Testis (tissue), 3 donors: ENCODE data around the gene CRIP2. TPM values are rescaled to one million over a fixed set of nuclear protein-coding genes. Genes with fewer than 3 reads are reported as not detected.

Source experiments
- DNase-seq: peaks from one replicate; pipeline ENCODE4 v3.0.0-alpha.2; 2019
- H3K27ac ChIP-seq, 2 donors: fragments of 200-600 bp; sonication (generic); one replicate each; pipeline ENCODE4 v1.5.1; 2019
- H3K27me3 ChIP-seq: fragments of 200-600 bp; sonication (generic); one replicate; pipeline ENCODE4 v1.5.1; 2019
- H3K36me3 ChIP-seq: fragments of 200-600 bp; sonication (generic); one replicate; pipeline ENCODE4 v1.5.1; 2017; ENCODE audit warnings: low read depth; ENCODE audit errors: missing control alignments
- H3K4me1 ChIP-seq: fragments of 200-600 bp; sonication (generic); one replicate; pipeline ENCODE4 v1.5.1; 2019
- H3K4me3 ChIP-seq, 2 donors: fragments of 200-600 bp; sonication (generic); one replicate each; pipeline ENCODE4 v1.5.1; 2017 to 2019
- H3K9me3 ChIP-seq: fragments of 200-600 bp; sonication (generic); one replicate; pipeline ENCODE4 v1.5.1; 2017
- CTCF ChIP-seq, 3 experiments: fragments of 450-650 bp in 2 of 3; fragments of 200-600 bp in 1 of 3; sonication (generic) in 1 of 3; IDR thresholded peaks; one replicate each; pipeline ENCODE4 v1.5.1; 2016 to 2019; ENCODE audit warnings: antibody characterized with exemption in 3 of 3, mild to moderate bottlenecking in 2 of 3, moderate library complexity in 1 of 3
- POLR2A ChIP-seq: fragments of 450-650 bp; IDR thresholded peaks from one replicate; pipeline ENCODE4 v1.6.1; 2017; ENCODE audit warnings: antibody characterized with exemption, mild to moderate bottlenecking, moderate library complexity
- WGBS, 2 donors: methylation state at CpG; one replicate each; pipeline ENCODE4 v1.1.5; 2018; 5-methylcytosine and 5-hydroxymethylcytosine counted together
- intact Hi-C: fragments of 100-400 bp; cut with DNase I; formaldehyde crosslinking; loops from one replicate; pipeline ENCODE4 v1.15.1; 2023; ENCODE audit warnings: low total_unique reads
- polyA plus RNA-seq: library from polyadenylated mRNA; stranded (reverse); fragments of 350-450 nt; fragmentation: Illumina TruSeq; extraction: RNeasy Lipid Tissue Mini Kit (QIAGEN cat#74804); gene quantifications from one replicate; pipeline ENCODE4 v1.2.3, GENCODE V29; 2014; ENCODE audit warnings: low read depth, low replicate concordance; ENCODE audit not compliant: insufficient read depth
- total RNA-seq, 2 donors: library from RNA; depleted of rRNA; stranded (reverse); fragments of >200 nt; gene quantifications; one replicate each; pipeline ENCODE4 v1.2.3, GENCODE V29; 2016

The CRIP2 gene
- total and polyA plus RNA-seq, 3 donors from 2014 or later: 114 to 159 (median 121) TPM

GRCh38 chr14:105471823-105472485 is 2.7 kb upstream of the CRIP2 start:
- intact Hi-C loops: no loop called here
- H3K4me3 ChIP-seq: no peak overlapping the region
- no peak for TF ChIP-seq CTCF (IDR thresholded peaks at IDR 0.05)
- TF ChIP-seq POLR2A: no peak
- no peaks in the 10 kb centered on the region for H3K9me3 ChIP-seq
- WGBS, 2 donors: 60 to 78% methylated on average over 1 to 8 of the region's 8 CpGs
- H3K4me1 ChIP-seq: peaks cover 50% of the 10 kb centered on the region
- no peak for DNase-seq
- H3K36me3 ChIP-seq: no peaks in the 10 kb centered on the region
- no peaks in the 10 kb centered on the region for H3K27me3 ChIP-seq
- no peak overlapping the region for H3K27ac ChIP-seq

- no peaks in the 10 kb centered on the region for H3K36me3 ChIP-seq
- H3K9me3 ChIP-seq: no peaks in the 10 kb centered on the region
- intact Hi-C loops: no loop called here
- peaks cover 50% of the 10 kb centered on the region for H3K4me1 ChIP-seq
- 65 to 84% methylated on average over 6 to 12 of the region's 12 CpGs for WGBS, 2 donors
- H3K27ac ChIP-seq: no peak overlapping the region
- TF ChIP-seq POLR2A (no peak), CTCF (IDR thresholded peaks at IDR 0.05) (no peak)
- H3K4me3 ChIP-seq: no peak overlapping the region
- no peaks in the 10 kb centered on the region for H3K27me3 ChIP-seq
- DNase-seq: no peak
These were observed 2.1 kb upstream of the CRIP2 start for GRCh38 chr14:105472486-105472991.

GRCh38 chr14:105473033-105473676 is 1.5 kb upstream of the CRIP2 start:
- peaks cover 2% of the 10 kb centered on the region for H3K27me3 ChIP-seq
- WGBS, 2 donors: 30 to 42% methylated on average over 2 to 7 of the region's 7 CpGs
- no peak for DNase-seq
- TF ChIP-seq POLR2A: no peak
- no peak for TF ChIP-seq CTCF (IDR thresholded peaks at IDR 0.05)
- intact Hi-C loops: no loop called here
- no peaks in the 10 kb centered on the region for H3K9me3 ChIP-seq
- H3K4me1 ChIP-seq: peaks cover 54% of the 10 kb centered on the region
- peak overlapping the region; percentile 8 to 26 for H3K27ac ChIP-seq
- no peaks in the 10 kb centered on the region for H3K36me3 ChIP-seq
- H3K4me3 ChIP-seq: peak overlapping the region in 1 of 2 donors; percentile 55

- Histone ChIP-seq H3K9me3 (no peaks in the 10 kb centered on the region), H3K36me3 (no peaks in the 10 kb centered on the region), H3K27ac (peak overlapping the region; percentile 8 to 26), H3K4me3 (peak overlapping the region; percentile 55 to 57), H3K27me3 (peaks cover 3% of the 10 kb centered on the region), H3K4me1 (peaks cover 54% of the 10 kb centered on the region)
- 6% methylated on average over 46 of the region's 60 CpGs; no CpG with 5 or more reads in 1 of the 2 donors for WGBS, 2 donors
- TF ChIP-seq POLR2A (no peak), CTCF (IDR thresholded peaks at IDR 0.05) (no peak)
- peak; percentile 78 for DNase-seq
- intact Hi-C loops: no loop called here
These were observed 741 bp upstream of the CRIP2 start for GRCh38 chr14:105473677-105474482.
